ENCODE measurements around the gene LRP1B. TPM values are rescaled to one million over a fixed set of nuclear protein-coding genes. Genes with fewer than 3 reads are reported as not detected.

LRP1B gene
- total and polyA plus RNA-seq, 4 donors: 0.01 to 0.84 (median 0.17) TPM

DNA sequence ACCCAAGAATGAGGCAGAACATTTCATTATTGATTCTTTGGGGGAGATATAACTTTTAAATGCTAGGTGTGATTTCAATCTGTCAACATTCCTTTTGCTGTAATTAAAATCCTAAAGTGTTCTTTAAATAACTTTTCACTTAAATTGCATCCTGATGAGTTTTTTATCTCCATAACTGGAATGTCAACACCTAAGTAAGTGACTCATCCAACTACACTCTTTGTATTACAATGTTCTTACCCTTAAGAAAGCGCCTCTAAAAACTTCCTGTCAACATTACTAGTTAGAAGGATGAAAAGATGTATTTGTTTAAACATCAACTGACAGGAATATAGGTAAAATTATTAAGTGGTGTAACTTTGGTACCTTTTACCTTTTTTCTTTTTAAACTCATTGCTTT is 1657.0 kb downstream of the LRP1B start:
- Histone ChIP-seq H3K27ac (ENCODE audit: low read depth in 1 of 2, low read length in 2 of 2) (no peak overlapping the region), H3K27me3 (ENCODE audit: control insufficient read depth in 4 of 4, insufficient read depth in 4 of 4, low read length in 3 of 4) (no peaks in the 10 kb centered on the region), H3K4me1 (ENCODE audit: control insufficient read depth in 4 of 4, insufficient read depth in 4 of 4, low read length in 3 of 4) (no peaks in the 10 kb centered on the region), H3K4me3 (ENCODE audit: low read depth in 1 of 3, low read length in 3 of 3) (no peak overlapping the region), H3K9ac (ENCODE audit: low read depth in 1 of 2, low read length in 2 of 2) (no peak overlapping the region), H3K9me3 (ENCODE audit: control insufficient read depth in 4 of 4, low read length in 3 of 4) (no peaks in the 10 kb centered on the region), H3K36me3 (ENCODE audit: control insufficient read depth in 4 of 4, insufficient read depth in 3 of 4, low read depth in 1 of 4, low read length in 3 of 4) (no peaks in the 10 kb centered on the region)
- DNase-seq (ENCODE audit: low spot score): no peak
- 78% methylated on average over 1 of the region's 1 CpG for WGBS
- TF ChIP-seq FOXA2 (IDR thresholded peaks at IDR 0.05) (no peak), JUND (IDR thresholded peaks at IDR 0.05) (no peak), HNF4G (IDR thresholded peaks at IDR 0.05) (no peak), HNF4A (conservative IDR thresholded peaks at IDR 0.05) (no peak), GABPA (IDR thresholded peaks at IDR 0.05 in 1 of 2, conservative IDR thresholded peaks at IDR 0.05 in 1 of 2) (no peak), RAD21 (IDR thresholded peaks at IDR 0.05) (no peak), RXRA (IDR thresholded peaks at IDR 0.05) (no peak)
- TF ChIP-seq, protein P1, sequence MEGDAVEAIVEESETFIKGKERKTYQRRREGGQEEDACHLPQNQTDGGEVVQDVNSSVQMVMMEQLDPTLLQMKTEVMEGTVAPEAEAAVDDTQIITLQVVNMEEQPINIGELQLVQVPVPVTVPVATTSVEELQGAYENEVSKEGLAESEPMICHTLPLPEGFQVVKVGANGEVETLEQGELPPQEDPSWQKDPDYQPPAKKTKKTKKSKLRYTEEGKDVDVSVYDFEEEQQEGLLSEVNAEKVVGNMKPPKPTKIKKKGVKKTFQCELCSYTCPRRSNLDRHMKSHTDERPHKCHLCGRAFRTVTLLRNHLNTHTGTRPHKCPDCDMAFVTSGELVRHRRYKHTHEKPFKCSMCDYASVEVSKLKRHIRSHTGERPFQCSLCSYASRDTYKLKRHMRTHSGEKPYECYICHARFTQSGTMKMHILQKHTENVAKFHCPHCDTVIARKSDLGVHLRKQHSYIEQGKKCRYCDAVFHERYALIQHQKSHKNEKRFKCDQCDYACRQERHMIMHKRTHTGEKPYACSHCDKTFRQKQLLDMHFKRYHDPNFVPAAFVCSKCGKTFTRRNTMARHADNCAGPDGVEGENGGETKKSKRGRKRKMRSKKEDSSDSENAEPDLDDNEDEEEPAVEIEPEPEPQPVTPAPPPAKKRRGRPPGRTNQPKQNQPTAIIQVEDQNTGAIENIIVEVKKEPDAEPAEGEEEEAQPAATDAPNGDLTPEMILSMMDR (IDR thresholded peaks at IDR 0.05; ENCODE audit: low read depth, low read length, missing input control): no peak

DNA sequence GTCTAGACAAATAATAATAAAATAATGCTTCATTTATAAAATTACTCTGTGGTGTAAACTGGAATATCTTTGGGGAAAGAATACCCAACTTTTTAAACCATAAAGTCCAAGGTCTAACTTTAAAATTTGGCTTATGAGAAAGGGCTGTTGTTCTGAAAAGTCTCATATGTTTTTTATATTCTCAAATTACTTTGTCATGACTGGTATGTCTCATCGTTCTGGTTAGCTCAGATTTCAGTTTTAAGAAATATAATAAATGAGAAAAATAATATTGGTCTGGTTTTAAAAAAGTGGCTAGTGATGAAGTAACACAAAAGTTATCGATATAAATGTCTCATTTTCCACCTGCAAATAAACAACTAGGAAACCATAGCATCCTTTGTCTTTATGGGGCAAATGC is 1658.1 kb downstream of the LRP1B start:
- Histone ChIP-seq H3K4me1 (ENCODE audit: control insufficient read depth in 4 of 4, insufficient read depth in 4 of 4, low read length in 3 of 4) (no peaks in the 10 kb centered on the region), H3K27me3 (ENCODE audit: control insufficient read depth in 4 of 4, insufficient read depth in 4 of 4, low read length in 3 of 4) (no peaks in the 10 kb centered on the region), H3K4me3 (ENCODE audit: low read depth in 1 of 3, low read length in 3 of 3) (no peak overlapping the region), H3K36me3 (ENCODE audit: control insufficient read depth in 4 of 4, insufficient read depth in 3 of 4, low read depth in 1 of 4, low read length in 3 of 4) (no peaks in the 10 kb centered on the region), H3K27ac (ENCODE audit: low read depth in 1 of 2, low read length in 2 of 2) (no peak overlapping the region), H3K9me3 (ENCODE audit: control insufficient read depth in 4 of 4, low read length in 3 of 4) (peaks cover 0 to 2% (median 0%) of the 10 kb centered on the region in 4 donors), H3K9ac (ENCODE audit: low read depth in 1 of 2, low read length in 2 of 2) (no peak overlapping the region)
- no peak for DNase-seq (ENCODE audit: low spot score)
- TF ChIP-seq FOXA1 (IDR thresholded peaks at IDR 0.05) (no peak), HNF4G (IDR thresholded peaks at IDR 0.05) (no peak), GABPA (IDR thresholded peaks at IDR 0.05 in 1 of 2, conservative IDR thresholded peaks at IDR 0.05 in 1 of 2) (no peak), SP1 (IDR thresholded peaks at IDR 0.05) (no peak), JUND (IDR thresholded peaks at IDR 0.05) (no peak), ATF3 (IDR thresholded peaks at IDR 0.05) (no peak), HNF4A (conservative IDR thresholded peaks at IDR 0.05) (no peak)
- TF ChIP-seq, protein P2, sequence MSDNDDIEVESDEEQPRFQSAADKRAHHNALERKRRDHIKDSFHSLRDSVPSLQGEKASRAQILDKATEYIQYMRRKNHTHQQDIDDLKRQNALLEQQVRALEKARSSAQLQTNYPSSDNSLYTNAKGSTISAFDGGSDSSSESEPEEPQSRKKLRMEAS (IDR thresholded peaks at IDR 0.05): no peak
- WGBS: 86% methylated on average over 2 of the region's 2 CpGs

DNA sequence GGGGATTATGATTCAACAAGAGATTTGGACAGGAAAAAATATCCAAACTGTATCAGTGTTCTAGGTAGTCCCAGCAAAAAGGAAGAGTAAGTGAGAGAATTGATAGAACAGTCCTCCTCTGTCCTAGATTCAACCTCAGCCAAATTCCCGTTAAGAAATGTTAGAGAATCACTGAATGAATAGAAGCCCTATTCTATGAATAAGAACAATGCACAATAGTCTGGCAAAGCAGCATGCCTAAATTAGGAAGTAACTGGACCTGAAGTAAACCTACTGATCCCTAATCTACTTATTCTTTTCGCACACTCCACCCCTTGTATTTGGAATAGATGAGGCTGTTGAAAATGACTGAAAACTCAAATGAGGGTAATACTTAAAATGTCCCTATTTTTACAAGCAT is 1665.5 kb downstream of the LRP1B start:
- no peaks in the 10 kb centered on the region for H3K4me1 ChIP-seq (ENCODE audit: control insufficient read depth in 4 of 4, insufficient read depth in 4 of 4, low read length in 3 of 4)
- WGBS: 82% methylated on average over 2 of the region's 2 CpGs
- TF ChIP-seq YY1 (IDR thresholded peaks at IDR 0.05) (no peak), HNF4G (IDR thresholded peaks at IDR 0.05) (no peak), TAF1 (conservative IDR thresholded peaks at IDR 0.05) (no peak), EGR1 (IDR thresholded peaks at IDR 0.05; ENCODE audit: low read depth in 2 of 2) (no peak), HNF4A (conservative IDR thresholded peaks at IDR 0.05) (no peak), RAD21 (IDR thresholded peaks at IDR 0.05) (no peak), JUND (IDR thresholded peaks at IDR 0.05) (no peak), FOXA2 (IDR thresholded peaks at IDR 0.05) (no peak), NR2F2 (IDR thresholded peaks at IDR 0.05) (no peak), SP1 (IDR thresholded peaks at IDR 0.05) (no peak), FOXA1 (IDR thresholded peaks at IDR 0.05) (no peak)
- TF ChIP-seq, protein P1 (IDR thresholded peaks at IDR 0.05; ENCODE audit: low read depth, low read length, missing input control): no peak
- TF ChIP-seq, protein P2 (IDR thresholded peaks at IDR 0.05): no peak
- TF ChIP-seq, protein P3, sequence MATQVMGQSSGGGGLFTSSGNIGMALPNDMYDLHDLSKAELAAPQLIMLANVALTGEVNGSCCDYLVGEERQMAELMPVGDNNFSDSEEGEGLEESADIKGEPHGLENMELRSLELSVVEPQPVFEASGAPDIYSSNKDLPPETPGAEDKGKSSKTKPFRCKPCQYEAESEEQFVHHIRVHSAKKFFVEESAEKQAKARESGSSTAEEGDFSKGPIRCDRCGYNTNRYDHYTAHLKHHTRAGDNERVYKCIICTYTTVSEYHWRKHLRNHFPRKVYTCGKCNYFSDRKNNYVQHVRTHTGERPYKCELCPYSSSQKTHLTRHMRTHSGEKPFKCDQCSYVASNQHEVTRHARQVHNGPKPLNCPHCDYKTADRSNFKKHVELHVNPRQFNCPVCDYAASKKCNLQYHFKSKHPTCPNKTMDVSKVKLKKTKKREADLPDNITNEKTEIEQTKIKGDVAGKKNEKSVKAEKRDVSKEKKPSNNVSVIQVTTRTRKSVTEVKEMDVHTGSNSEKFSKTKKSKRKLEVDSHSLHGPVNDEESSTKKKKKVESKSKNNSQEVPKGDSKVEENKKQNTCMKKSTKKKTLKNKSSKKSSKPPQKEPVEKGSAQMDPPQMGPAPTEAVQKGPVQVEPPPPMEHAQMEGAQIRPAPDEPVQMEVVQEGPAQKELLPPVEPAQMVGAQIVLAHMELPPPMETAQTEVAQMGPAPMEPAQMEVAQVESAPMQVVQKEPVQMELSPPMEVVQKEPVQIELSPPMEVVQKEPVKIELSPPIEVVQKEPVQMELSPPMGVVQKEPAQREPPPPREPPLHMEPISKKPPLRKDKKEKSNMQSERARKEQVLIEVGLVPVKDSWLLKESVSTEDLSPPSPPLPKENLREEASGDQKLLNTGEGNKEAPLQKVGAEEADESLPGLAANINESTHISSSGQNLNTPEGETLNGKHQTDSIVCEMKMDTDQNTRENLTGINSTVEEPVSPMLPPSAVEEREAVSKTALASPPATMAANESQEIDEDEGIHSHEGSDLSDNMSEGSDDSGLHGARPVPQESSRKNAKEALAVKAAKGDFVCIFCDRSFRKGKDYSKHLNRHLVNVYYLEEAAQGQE (IDR thresholded peaks at IDR 0.05): no peak

More for the DNA sequence above, 1665.5 kb downstream of the LRP1B start:
- no peak overlapping the region for H3K27ac ChIP-seq (ENCODE audit: low read depth in 1 of 2, low read length in 2 of 2)
- H3K36me3 ChIP-seq (ENCODE audit: control insufficient read depth in 4 of 4, insufficient read depth in 3 of 4, low read depth in 1 of 4, low read length in 3 of 4): no peaks in the 10 kb centered on the region
- peaks cover 0 to 2% (median 0%) of the 10 kb centered on the region in 4 donors for H3K9me3 ChIP-seq (ENCODE audit: control insufficient read depth in 4 of 4, low read length in 3 of 4)
- no peak overlapping the region for H3K9ac ChIP-seq (ENCODE audit: low read depth in 1 of 2, low read length in 2 of 2)
- no peak for DNase-seq (ENCODE audit: low spot score)
- H3K27me3 ChIP-seq (ENCODE audit: control insufficient read depth in 4 of 4, insufficient read depth in 4 of 4, low read length in 3 of 4): no peaks in the 10 kb centered on the region
- no peak overlapping the region for H3K4me3 ChIP-seq (ENCODE audit: low read depth in 1 of 3, low read length in 3 of 3)
